H9 (cell line): ENCODE measurements around the gene MKI67. TPM values are rescaled to one million over a fixed set of nuclear protein-coding genes. Genes with fewer than 3 reads are reported as not detected.
A peak's percentile ranks its signal among the peaks of the same experiment; 100 is the strongest.

Experiments used
- DNase-seq: peaks from one replicate; pipeline ENCODE4 v3.0.0-alpha.2; 2017
- H2AFZ ChIP-seq: one replicate; pipeline ENCODE4 v1.6.1; 2013; ENCODE audit warnings: mild to moderate bottlenecking, low read length, control low read depth, moderate library complexity
- H2AK5ac ChIP-seq: 2 replicates; pipeline ENCODE4 v1.6.1; 2013; ENCODE audit warnings: low read length, control low read depth, mixed read lengths; ENCODE audit not compliant: insufficient read length
- H2BK120ac ChIP-seq: one replicate; pipeline ENCODE4 v1.6.1; 2013; ENCODE audit warnings: low read depth, mild to moderate bottlenecking, low read length, control low read depth, inconsistent platforms; ENCODE audit not compliant: poor library complexity, severe bottlenecking
- H2BK12ac ChIP-seq: 2 replicates; pipeline ENCODE4 v1.6.1; 2013; ENCODE audit warnings: low read length, control low read depth, mixed read lengths, low read depth; ENCODE audit not compliant: insufficient read length
- H2BK15ac ChIP-seq: 2 replicates; pipeline ENCODE4 v1.6.1; 2013; ENCODE audit warnings: low read depth, low read length, control low read depth
- H2BK20ac ChIP-seq: one replicate; pipeline ENCODE4 v1.6.1; 2013; ENCODE audit warnings: low read depth, mild to moderate bottlenecking, low read length, control low read depth, inconsistent platforms; ENCODE audit not compliant: poor library complexity, severe bottlenecking
- H2BK5ac ChIP-seq: 2 replicates; pipeline ENCODE4 v1.6.1; 2013; ENCODE audit warnings: low read length, control low read depth, mixed read lengths; ENCODE audit not compliant: insufficient read length
- H3K14ac ChIP-seq: 2 replicates; pipeline ENCODE4 v1.6.1; 2013; ENCODE audit warnings: low read length, control low read depth; ENCODE audit not compliant: insufficient read depth
- H3K18ac ChIP-seq: 2 replicates; pipeline ENCODE4 v1.6.1; 2013; ENCODE audit warnings: low read depth, mild to moderate bottlenecking, mixed read lengths, low read length, control low read depth; ENCODE audit not compliant: insufficient read length
- H3K23ac ChIP-seq: 2 replicates; pipeline ENCODE4 v1.6.1; 2013; ENCODE audit warnings: low read length, control low read depth, mixed read lengths, low read depth; ENCODE audit not compliant: insufficient read length
- H3K23me2 ChIP-seq: 2 replicates; pipeline ENCODE4 v1.6.1; 2013; ENCODE audit warnings: low read depth, mild to moderate bottlenecking, mixed read lengths, low read length, control low read depth; ENCODE audit not compliant: insufficient read length, poor library complexity, severe bottlenecking
- H3K27ac ChIP-seq: 2 replicates; pipeline ENCODE4 v1.5.1; 2013; ENCODE audit warnings: low read length, control low read depth, mixed read lengths, low read depth; ENCODE audit not compliant: insufficient read length
- H3K27me3 ChIP-seq: 2 replicates; pipeline ENCODE4 v1.6.1; 2013; ENCODE audit warnings: low read length, control low read depth, inconsistent platforms; ENCODE audit not compliant: insufficient read depth
- H3K4ac ChIP-seq: 2 replicates; pipeline ENCODE4 v1.6.1; 2013; ENCODE audit warnings: low read depth, mild to moderate bottlenecking, control low read depth, inconsistent platforms, low read length, moderate library complexity
- H3K4me1 ChIP-seq: 2 replicates; pipeline ENCODE4 v1.6.1; 2013; ENCODE audit warnings: low read length, control low read depth, inconsistent platforms; ENCODE audit not compliant: insufficient read depth
- H3K4me2 ChIP-seq: 2 replicates; pipeline ENCODE4 v1.6.1; 2013; ENCODE audit warnings: low read length, control low read depth, mixed read lengths; ENCODE audit not compliant: insufficient read length, insufficient read depth
- H3K56ac ChIP-seq: 2 replicates; pipeline ENCODE4 v1.6.1; 2013; ENCODE audit warnings: low read depth, mild to moderate bottlenecking, mixed read lengths, low read length, control low read depth; ENCODE audit not compliant: insufficient read length
- H3K79me1 ChIP-seq: 2 replicates; pipeline ENCODE4 v1.6.1; 2013; ENCODE audit warnings: low read depth, mild to moderate bottlenecking, moderate library complexity, low read length, control low read depth, inconsistent platforms; ENCODE audit not compliant: insufficient read depth, poor library complexity, severe bottlenecking
- H3K79me2 ChIP-seq: 2 replicates; pipeline ENCODE4 v1.6.1; 2013; ENCODE audit warnings: low read length, control low read depth, inconsistent platforms; ENCODE audit not compliant: insufficient read depth
- H3K9ac ChIP-seq: 2 replicates; pipeline ENCODE4 v1.6.1; 2013; ENCODE audit warnings: low read length, control low read depth, mixed read lengths; ENCODE audit not compliant: insufficient read length; ENCODE audit errors: extremely low read depth
- H3K9me3 ChIP-seq: one replicate; pipeline ENCODE4 v1.6.1; 2013; ENCODE audit warnings: low read depth, low read length, inconsistent platforms; ENCODE audit not compliant: control insufficient read depth
- H3T11ph ChIP-seq: one replicate; pipeline ENCODE4 v1.6.1; 2013; ENCODE audit warnings: mild to moderate bottlenecking, low read length, control low read depth, inconsistent platforms
- H4K20me1 ChIP-seq: one replicate; pipeline ENCODE4 v1.6.1; 2013; ENCODE audit not compliant: control insufficient read depth, insufficient read length, insufficient read depth
- H4K5ac ChIP-seq: 2 replicates; pipeline ENCODE4 v1.6.1; 2013; ENCODE audit warnings: low read depth, mild to moderate bottlenecking, mixed read lengths, low read length, control low read depth; ENCODE audit not compliant: insufficient read length
- H4K8ac ChIP-seq: replicated peaks from 2 replicates; pipeline ENCODE4 v1.6.1; 2013; ENCODE audit warnings: low read length, control low read depth, mixed read lengths, low read depth; ENCODE audit not compliant: insufficient read length
- H4K91ac ChIP-seq: 2 replicates; pipeline ENCODE4 v1.6.1; 2013; ENCODE audit warnings: low read depth, mild to moderate bottlenecking, moderate library complexity, mixed read lengths, low read length, control low read depth; ENCODE audit not compliant: insufficient read length
- H3K27ac Mint-ChIP-seq, 3 experiments: 2 replicates in 2 of 3; 3 replicates in 1 of 3; pipeline ENCODE4 v1.8.0; 2020 to 2021; ENCODE audit warnings: mixed read lengths in 3 of 3, mild to moderate bottlenecking in 1 of 3, moderate library complexity in 1 of 3
- H3K27me3 Mint-ChIP-seq: 2 replicates; pipeline ENCODE4 v1.8.0; 2021; ENCODE audit warnings: low read depth, mild to moderate bottlenecking, moderate library complexity, mixed read lengths
- H3K36me3 Mint-ChIP-seq, 3 experiments: 2 replicates in 2 of 3; 3 replicates in 1 of 3; pipeline ENCODE4 v1.8.0; 2020 to 2021; ENCODE audit warnings: low read depth in 3 of 3, mixed read lengths in 3 of 3; ENCODE audit not compliant: insufficient read depth in 1 of 3
- H3K4me1 Mint-ChIP-seq, 2 experiments: 2 replicates each; pipeline ENCODE4 v1.8.0; 2020; ENCODE audit warnings: mixed read lengths in 2 of 2
- H3K4me3 Mint-ChIP-seq, 2 experiments: 2 replicates in 1 of 2; 3 replicates in 1 of 2; pipeline ENCODE4 v1.8.0; 2020 to 2021; ENCODE audit warnings: mild to moderate bottlenecking in 2 of 2, mixed read lengths in 2 of 2, moderate library complexity in 1 of 2
- H3K9me3 Mint-ChIP-seq, 2 experiments: 2 replicates in 1 of 2; 3 replicates in 1 of 2; pipeline ENCODE4 v1.8.0; 2020; ENCODE audit warnings: mild to moderate bottlenecking in 2 of 2, mixed read lengths in 2 of 2, moderate library complexity in 1 of 2
- WGBS: extraction: QIAGEN DNeasy Blood & Tissue Kit; methylation state at CpG from one replicate; pipeline ENCODE4 v1.1.7; 2013; ENCODE audit warnings: missing lambda C conversion rate, low lambda C conversion rate, mixed read lengths; ENCODE audit not compliant: insufficient read length; ENCODE audit errors: extremely low coverage; 5-methylcytosine and 5-hydroxymethylcytosine counted together
- total RNA-seq: library from RNA; stranded (reverse); gene quantifications from 2 replicates; pipeline ENCODE4 v1.2.1, GENCODE V29; 2021
- TF ChIP-seq, protein P1 (sequence below): fragments of 200-600 bp; sonication (generic); conservative IDR thresholded peaks from 3 replicates; pipeline ENCODE4 v1.8.0; 2021; ENCODE audit warnings: antibody characterized with exemption, mild to moderate bottlenecking

The MKI67 gene
- total RNA-seq, 1 experiment from 2014 or later = 108 TPM

GRCh38 chr10:128125416-128125943 is 743 bp downstream of the MKI67 start:
- H3K18ac ChIP-seq = no peak overlapping the region
- peak overlapping the region; percentile 48 for H3K9ac ChIP-seq
- H3K14ac ChIP-seq = peak overlapping the region; percentile 76; the same call in 1 of the 2 replicates
- peak overlapping the region; percentile 86 to 95 for H3K4me3 Mint-ChIP-seq
- no peak overlapping the region for H4K5ac ChIP-seq
- H3K4me1 ChIP-seq = peaks cover 3% of the 10 kb centered on the region; the same call in 1 of the 2 replicates
- no peak overlapping the region for H3K27ac ChIP-seq
- H2BK15ac ChIP-seq = no peak overlapping the region
- no peak overlapping the region for H2AK5ac ChIP-seq
- H3K9me3 ChIP-seq = no peaks in the 10 kb centered on the region
- H3K79me1 ChIP-seq = peaks cover 3% of the 10 kb centered on the region
- WGBS = no CpG with 5 or more reads among the region's 33 CpGs
- no peak overlapping the region for H2BK20ac ChIP-seq
- no peak overlapping the region for H3T11ph ChIP-seq
- H3K27me3 Mint-ChIP-seq = no peaks in the 10 kb centered on the region; the same call in 1 of the 2 replicates
- peaks cover 7% of the 10 kb centered on the region for H3K23me2 ChIP-seq
- DNase-seq = no peak
- no peak overlapping the region for H2BK5ac ChIP-seq
- peaks cover 0 to 2% of the 10 kb centered on the region in 2 experiments; a peak in 1 of 5 replicates for H3K9me3 Mint-ChIP-seq
- no peaks in the 10 kb centered on the region for H4K20me1 ChIP-seq
- peaks cover 27 to 34% (median 28%) of the 10 kb centered on the region in 3 experiments for H3K36me3 Mint-ChIP-seq
- H3K27me3 ChIP-seq = no peaks in the 10 kb centered on the region
- no peak overlapping the region for H3K4ac ChIP-seq
- peaks cover 17% of the 10 kb centered on the region; the same call in 1 of the 2 replicates for H3K79me2 ChIP-seq
- H3K23ac ChIP-seq = no peak overlapping the region
- peaks cover 24 to 29% of the 10 kb centered on the region in 2 experiments for H3K4me1 Mint-ChIP-seq
- no peak overlapping the region for H2BK12ac ChIP-seq
- no peak overlapping the region for H4K91ac ChIP-seq
- H2AFZ ChIP-seq = no peak overlapping the region
- H3K4me2 ChIP-seq = peak overlapping the region; percentile 45
- H2BK120ac ChIP-seq = no peak overlapping the region
- no peak overlapping the region for H4K8ac ChIP-seq
- TF ChIP-seq, protein P1, sequence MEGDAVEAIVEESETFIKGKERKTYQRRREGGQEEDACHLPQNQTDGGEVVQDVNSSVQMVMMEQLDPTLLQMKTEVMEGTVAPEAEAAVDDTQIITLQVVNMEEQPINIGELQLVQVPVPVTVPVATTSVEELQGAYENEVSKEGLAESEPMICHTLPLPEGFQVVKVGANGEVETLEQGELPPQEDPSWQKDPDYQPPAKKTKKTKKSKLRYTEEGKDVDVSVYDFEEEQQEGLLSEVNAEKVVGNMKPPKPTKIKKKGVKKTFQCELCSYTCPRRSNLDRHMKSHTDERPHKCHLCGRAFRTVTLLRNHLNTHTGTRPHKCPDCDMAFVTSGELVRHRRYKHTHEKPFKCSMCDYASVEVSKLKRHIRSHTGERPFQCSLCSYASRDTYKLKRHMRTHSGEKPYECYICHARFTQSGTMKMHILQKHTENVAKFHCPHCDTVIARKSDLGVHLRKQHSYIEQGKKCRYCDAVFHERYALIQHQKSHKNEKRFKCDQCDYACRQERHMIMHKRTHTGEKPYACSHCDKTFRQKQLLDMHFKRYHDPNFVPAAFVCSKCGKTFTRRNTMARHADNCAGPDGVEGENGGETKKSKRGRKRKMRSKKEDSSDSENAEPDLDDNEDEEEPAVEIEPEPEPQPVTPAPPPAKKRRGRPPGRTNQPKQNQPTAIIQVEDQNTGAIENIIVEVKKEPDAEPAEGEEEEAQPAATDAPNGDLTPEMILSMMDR = no peak
- H3K56ac ChIP-seq = no peak overlapping the region
- H3K27ac Mint-ChIP-seq = peak overlapping the region in 2 of 3 experiments; percentile 62 to 70; a peak in 2 of 7 replicates
